GM18502 (cell line): ENCODE data around the gene DRD5.

Experiments
- ATAC-seq: cut with Tn5 transposase; IDR thresholded peaks from one replicate; pipeline ENCODE4 v1.9.1; 2021; ENCODE audit warnings: mild to moderate bottlenecking; ENCODE audit not compliant: unreplicated experiment, poor library complexity

The DRD5 gene

GRCh38 chr4:9812501-9813340 is 31.3 kb downstream of the DRD5 start:
- peak; percentile 94 for ATAC-seq

GRCh38 chr4:9816285-9816684 is 34.9 kb downstream of the DRD5 start:
- ATAC-seq: no peak

- no peak for ATAC-seq
Observed at GRCh38 chr4:9820343-9820742, 38.9 kb downstream of the DRD5 start.

DNA sequence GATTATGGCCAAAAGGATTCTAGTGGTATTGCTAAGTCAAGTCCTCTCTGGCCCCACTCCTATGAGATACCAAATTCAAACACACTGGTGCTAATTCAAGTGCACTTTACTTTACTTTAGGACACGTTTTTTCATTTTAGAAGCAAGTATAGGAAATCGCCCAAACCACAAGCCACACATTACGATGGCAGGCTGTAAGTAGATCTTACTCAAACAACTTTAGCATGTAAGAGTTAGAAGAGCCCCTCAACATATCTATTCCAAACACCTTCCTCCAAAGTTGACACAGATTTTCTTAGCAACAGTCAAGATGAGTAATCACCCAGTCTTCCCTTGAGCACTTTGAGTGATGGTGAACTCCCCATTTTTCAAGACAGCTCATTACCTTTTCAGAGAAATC is 43.6 kb downstream of the DRD5 start:
- peak; percentile 62 for ATAC-seq

- ATAC-seq: no peak
Observed at GRCh38 chr4:9826551-9826950, 45.1 kb downstream of the DRD5 start.

DNA sequence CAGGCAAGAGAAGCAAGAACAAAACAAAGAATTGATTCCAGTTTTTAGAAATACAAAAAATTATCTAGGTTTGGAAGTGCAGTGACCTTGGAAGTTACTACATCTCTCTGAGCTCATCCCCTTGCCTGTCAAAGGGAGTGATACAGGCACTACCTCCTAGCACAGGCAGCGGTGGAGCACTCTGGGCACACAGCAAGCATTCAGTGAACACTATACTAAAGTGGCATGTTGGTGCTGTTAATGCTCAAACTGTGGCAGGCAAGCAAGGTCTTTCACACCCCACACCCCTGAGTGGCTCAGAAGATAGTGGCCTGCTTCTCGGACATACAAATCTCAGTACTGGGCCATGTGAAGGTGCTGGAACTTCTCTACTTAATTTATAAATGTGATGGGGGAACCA is 51.2 kb downstream of the DRD5 start:
- ATAC-seq: no peak

- ATAC-seq: no peak
Observed at GRCh38 chr4:9833421-9833820, 52.0 kb downstream of the DRD5 start.
